Jurkat, Clone E6-1 (cell line): ENCODE data around the gene OR4C16. TPM values are rescaled to one million over a fixed set of nuclear protein-coding genes. Genes with fewer than 3 reads are reported as not detected.

ENCODE experiments used
- DNase-seq: peaks from one replicate; pipeline ENCODE4 v3.0.0-alpha.2; 2011; ENCODE audit warnings: low read depth, low spot score
- H3K4me3 ChIP-seq: 2 replicates; pipeline ENCODE4 v1.5.1; 2011; ENCODE audit warnings: mild to moderate bottlenecking, low read length, control low read depth, moderate library complexity
- polyA plus RNA-seq: library from polyadenylated mRNA; unstranded; fragments of >200 nt; gene quantifications from one replicate; pipeline ENCODE4 v1.2.1, GENCODE V29; 2012; ENCODE audit warnings: missing spikeins; ENCODE audit not compliant: insufficient read length, insufficient read depth

OR4C16 gene, protein sequence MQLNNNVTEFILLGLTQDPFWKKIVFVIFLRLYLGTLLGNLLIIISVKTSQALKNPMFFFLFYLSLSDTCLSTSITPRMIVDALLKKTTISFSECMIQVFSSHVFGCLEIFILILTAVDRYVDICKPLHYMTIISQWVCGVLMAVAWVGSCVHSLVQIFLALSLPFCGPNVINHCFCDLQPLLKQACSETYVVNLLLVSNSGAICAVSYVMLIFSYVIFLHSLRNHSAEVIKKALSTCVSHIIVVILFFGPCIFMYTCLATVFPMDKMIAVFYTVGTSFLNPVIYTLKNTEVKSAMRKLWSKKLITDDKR
- polyA plus RNA-seq = not detected

DNA sequence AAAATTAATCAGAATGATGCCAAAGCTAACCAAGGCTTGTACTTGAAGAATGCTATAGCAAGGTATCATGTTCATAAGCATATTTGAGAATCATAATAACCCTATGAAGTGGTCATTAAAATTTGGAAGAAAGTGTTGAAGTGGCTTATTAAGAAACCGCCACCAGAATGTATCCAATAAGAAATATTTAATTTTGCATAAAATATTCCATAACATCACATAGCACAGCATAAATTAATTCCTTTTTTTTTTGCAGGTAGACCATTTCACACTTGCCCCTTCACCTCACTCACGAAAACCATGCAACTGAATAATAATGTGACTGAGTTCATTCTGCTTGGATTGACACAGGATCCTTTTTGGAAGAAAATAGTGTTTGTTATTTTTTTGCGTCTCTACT lies at the start of gene OR4C16:
OR4C16 (plus strand) TSS at position 301 of the 400 bp plus-strand sequence; CDS start at position 301, 0 bp downstream.
- H3K4me3 ChIP-seq = no peak within 1 kb of the TSS
- DNase-seq = no peak

DNA sequence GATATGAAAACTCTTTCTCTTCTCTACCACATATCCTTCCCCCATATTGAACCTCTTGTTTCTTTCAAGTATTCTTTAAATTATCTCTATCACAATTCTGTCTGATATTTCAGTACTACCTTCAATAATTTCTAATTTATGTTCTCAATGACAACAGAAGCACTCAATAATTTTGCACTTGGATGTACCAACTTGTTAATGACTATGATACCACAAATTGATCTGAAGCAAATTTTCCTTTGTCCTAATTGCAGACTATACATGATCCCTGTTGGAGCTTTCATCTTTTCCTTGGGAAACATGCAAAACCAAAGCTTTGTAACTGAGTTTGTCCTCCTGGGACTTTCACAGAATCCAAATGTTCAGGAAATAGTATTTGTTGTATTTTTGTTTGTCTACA lies 17.8 kb upstream of the OR4C16 start, which contains the start of gene OR4C15:
OR4C15 (plus strand) TSS at position 301 of the 400 bp plus-strand sequence; CDS start at position 301, 0 bp downstream.
- no peak for DNase-seq
- H3K4me3 ChIP-seq = no peak within 1 kb of the TSS

DNA sequence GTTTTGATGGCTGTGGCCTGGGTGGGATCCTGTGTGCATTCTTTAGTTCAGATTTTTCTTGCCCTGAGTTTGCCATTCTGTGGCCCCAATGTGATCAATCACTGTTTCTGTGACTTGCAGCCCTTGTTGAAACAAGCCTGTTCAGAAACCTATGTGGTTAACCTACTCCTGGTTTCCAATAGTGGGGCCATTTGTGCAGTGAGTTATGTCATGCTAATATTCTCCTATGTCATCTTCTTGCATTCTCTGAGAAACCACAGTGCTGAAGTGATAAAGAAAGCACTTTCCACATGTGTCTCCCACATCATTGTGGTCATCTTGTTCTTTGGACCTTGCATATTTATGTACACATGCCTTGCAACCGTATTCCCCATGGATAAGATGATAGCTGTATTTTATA lies 620 bp downstream of the OR4C16 start:
- no peak for DNase-seq
- no peak overlapping the region for H3K4me3 ChIP-seq

DNA sequence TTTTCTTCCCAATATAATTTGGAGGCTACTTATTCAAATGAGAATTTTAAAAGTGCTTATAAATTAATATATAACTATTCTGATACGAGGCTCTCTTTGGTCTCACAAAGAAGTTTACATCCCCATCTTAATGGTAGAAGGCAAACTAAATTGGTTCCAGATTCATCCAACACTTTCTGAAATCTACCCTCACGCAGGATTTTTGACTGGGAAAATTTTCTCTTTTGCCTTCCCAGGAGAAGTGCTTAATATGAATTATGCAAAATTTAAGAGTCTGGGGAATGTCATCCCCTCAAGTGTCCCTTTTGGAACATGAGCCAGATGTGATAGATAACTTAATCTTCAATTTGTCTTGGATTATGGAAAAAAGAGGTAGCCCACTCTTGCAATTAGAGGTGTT lies 35.6 kb downstream of the OR4C16 start, which contains the start of gene OR4C11:
OR4C11 (minus strand) TSS at position 101 of the 400 bp plus-strand sequence. CDS start 3,272 bp downstream, outside the sequence.
- no peak within 1 kb of the TSS for H3K4me3 ChIP-seq
- no peak for DNase-seq
